ENCODE results near the gene DAAM2.

DAAM2 gene

GRCh38 chr6:39773782-39774181, 18.4 kb upstream of the DAAM2 start:
- TF ChIP-seq ZFX (IDR thresholded peaks at IDR 0.05): no peak
- no peak for TF ChIP-seq CTCF (conservative IDR thresholded peaks at IDR 0.05)

GRCh38 chr6:39776581-39776980, 15.6 kb upstream of the DAAM2 start:
- no peak overlapping the region for H3K27ac ChIP-seq
- TF ChIP-seq CTCF (conservative IDR thresholded peaks at IDR 0.05) (no peak), ZFX (IDR thresholded peaks at IDR 0.05) (no peak)

More at GRCh38 chr6:39773782-39774181, 18.4 kb upstream of the DAAM2 start:
- H3K27ac ChIP-seq: no peak overlapping the region

- TF ChIP-seq CTCF (conservative IDR thresholded peaks at IDR 0.05): no peak
- TF ChIP-seq ZFX (IDR thresholded peaks at IDR 0.05): no peak
- H3K27ac ChIP-seq: no peak overlapping the region
Measured at GRCh38 chr6:39777218-39777617, 15.0 kb upstream of the DAAM2 start.

- TF ChIP-seq ZFX (IDR thresholded peaks at IDR 0.05) (no peak), CTCF (conservative IDR thresholded peaks at IDR 0.05) (no peak)
- no peak overlapping the region for H3K27ac ChIP-seq
Measured at GRCh38 chr6:39777661-39778060, 14.5 kb upstream of the DAAM2 start.

GRCh38 chr6:39778581-39779255, 13.5 kb upstream of the DAAM2 start:
- H3K27ac ChIP-seq: no peak overlapping the region
- TF ChIP-seq CTCF (conservative IDR thresholded peaks at IDR 0.05) (no peak), ZFX (IDR thresholded peaks at IDR 0.05) (no peak)

GRCh38 chr6:39785281-39785680, 6.9 kb upstream of the DAAM2 start:
- TF ChIP-seq ZFX (IDR thresholded peaks at IDR 0.05): no peak
- TF ChIP-seq CTCF (conservative IDR thresholded peaks at IDR 0.05): no peak
- H3K27ac ChIP-seq: no peak overlapping the region

- no peak overlapping the region for H3K27ac ChIP-seq
- TF ChIP-seq CTCF (conservative IDR thresholded peaks at IDR 0.05): no peak
- TF ChIP-seq ZFX (IDR thresholded peaks at IDR 0.05): no peak
Measured at GRCh38 chr6:39786649-39787048, 5.5 kb upstream of the DAAM2 start.

Data from C4-2B (cell line).